ENCODE measurements around the gene ANKEF1.

DNA sequence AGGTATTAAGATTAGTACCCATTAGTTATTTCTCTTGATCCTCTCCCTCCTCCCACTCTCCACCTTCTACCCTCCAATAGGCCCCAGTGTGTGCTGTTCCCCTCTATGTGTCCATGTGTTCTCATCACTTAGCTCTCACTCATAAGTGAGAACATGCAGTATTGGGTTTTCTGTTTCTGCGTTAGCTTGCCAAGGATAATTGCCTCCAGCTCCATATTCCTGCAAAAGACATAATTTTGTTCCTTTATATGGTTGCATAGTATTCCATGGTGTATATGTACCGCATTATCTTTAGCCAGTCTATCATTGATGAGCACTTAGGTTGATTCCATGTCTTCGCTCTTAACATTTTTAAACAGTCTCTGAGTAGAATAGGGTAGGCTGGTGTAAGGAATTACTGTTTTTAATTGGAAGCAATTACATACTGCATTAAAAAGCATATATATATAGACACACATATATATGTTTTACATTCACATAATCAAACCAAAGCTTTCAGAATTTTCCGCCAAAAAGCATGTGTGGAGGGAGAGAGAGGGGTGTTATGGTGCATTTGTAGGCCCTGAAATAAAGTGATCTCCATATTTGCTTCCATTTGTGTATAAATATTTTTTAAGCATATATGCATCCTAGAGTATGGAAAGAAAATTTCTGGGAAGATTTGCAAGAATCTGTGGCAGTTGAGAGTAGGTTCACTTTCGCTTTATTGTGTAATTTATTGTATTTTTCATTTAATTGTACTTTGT, 709 bp upstream of the ANKEF1 start:
- TF ChIP-seq, protein P1, sequence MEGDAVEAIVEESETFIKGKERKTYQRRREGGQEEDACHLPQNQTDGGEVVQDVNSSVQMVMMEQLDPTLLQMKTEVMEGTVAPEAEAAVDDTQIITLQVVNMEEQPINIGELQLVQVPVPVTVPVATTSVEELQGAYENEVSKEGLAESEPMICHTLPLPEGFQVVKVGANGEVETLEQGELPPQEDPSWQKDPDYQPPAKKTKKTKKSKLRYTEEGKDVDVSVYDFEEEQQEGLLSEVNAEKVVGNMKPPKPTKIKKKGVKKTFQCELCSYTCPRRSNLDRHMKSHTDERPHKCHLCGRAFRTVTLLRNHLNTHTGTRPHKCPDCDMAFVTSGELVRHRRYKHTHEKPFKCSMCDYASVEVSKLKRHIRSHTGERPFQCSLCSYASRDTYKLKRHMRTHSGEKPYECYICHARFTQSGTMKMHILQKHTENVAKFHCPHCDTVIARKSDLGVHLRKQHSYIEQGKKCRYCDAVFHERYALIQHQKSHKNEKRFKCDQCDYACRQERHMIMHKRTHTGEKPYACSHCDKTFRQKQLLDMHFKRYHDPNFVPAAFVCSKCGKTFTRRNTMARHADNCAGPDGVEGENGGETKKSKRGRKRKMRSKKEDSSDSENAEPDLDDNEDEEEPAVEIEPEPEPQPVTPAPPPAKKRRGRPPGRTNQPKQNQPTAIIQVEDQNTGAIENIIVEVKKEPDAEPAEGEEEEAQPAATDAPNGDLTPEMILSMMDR (IDR thresholded peaks at IDR 0.05): no peak
- no peak for TF ChIP-seq POLR2A (IDR thresholded peaks at IDR 0.05)
